HepG2 (cell line): Measurements from ENCODE around the gene TSNAXIP1. TPM values are rescaled to one million over a fixed set of nuclear protein-coding genes. Genes with fewer than 3 reads are reported as not detected.

Experiments used
- ADNP ChIP-seq: sonication (generic); formaldehyde crosslinking; IDR thresholded peaks from 2 replicates; pipeline ENCODE4 v1.4.0; 2020; ENCODE audit warnings: missing genetic modification reagents
- AGO1 ChIP-seq: fragments of 200-400 bp; formaldehyde crosslinking; IDR thresholded peaks from 2 replicates; pipeline ENCODE4 v1.6.1; 2017; ENCODE audit warnings: mild to moderate bottlenecking, low read depth, low read length, moderate library complexity; ENCODE audit not compliant: poor library complexity, severe bottlenecking
- FOXM1 ChIP-seq: sonication (generic); formaldehyde crosslinking; IDR thresholded peaks from 2 replicates; pipeline ENCODE4 v1.5.0; 2020; ENCODE audit warnings: missing genetic modification reagents
- JUN ChIP-seq: sonication (generic); formaldehyde crosslinking; IDR thresholded peaks from 2 replicates; pipeline ENCODE4 v1.4.0; 2020; ENCODE audit warnings: mild to moderate bottlenecking, missing genetic modification reagents
- KDM1A ChIP-seq: IDR thresholded peaks from 2 replicates; pipeline ENCODE4 v1.6.1; 2016; ENCODE audit warnings: missing compliant biosample characterization
- KDM2A ChIP-seq: sonication (generic); formaldehyde crosslinking; IDR thresholded peaks from 2 replicates; pipeline ENCODE4 v1.4.0; 2020; ENCODE audit warnings: low read depth, missing genetic modification reagents, borderline replicate concordance
- NCOR1 ChIP-seq: fragments of 200-600 bp; sonication (generic); IDR thresholded peaks from 2 replicates; pipeline ENCODE4 v1.7.0; 2017; ENCODE audit warnings: antibody characterized with exemption, low read length, borderline replicate concordance
- NFE2L2 ChIP-seq: fragments of 150-350 bp; IDR thresholded peaks from 2 replicates; pipeline ENCODE4 v1.6.1; 2014; ENCODE audit warnings: low read length
- NR2F2 ChIP-seq: IDR thresholded peaks from 2 replicates; pipeline ENCODE4 v1.6.1; 2012; ENCODE audit warnings: low read depth, inconsistent platforms, borderline replicate concordance
- ONECUT2 ChIP-seq: sonication (generic); formaldehyde crosslinking; IDR thresholded peaks from 2 replicates; pipeline ENCODE4 v1.4.0; 2020; ENCODE audit warnings: missing genetic modification reagents
- RXRA ChIP-seq: sonication (generic); formaldehyde crosslinking; IDR thresholded peaks from 2 replicates; pipeline ENCODE4 v1.5.1; 2020; ENCODE audit warnings: missing genetic modification reagents
- RXRB ChIP-seq: IDR thresholded peaks from 2 replicates; pipeline ENCODE4 v1.6.1; 2016; ENCODE audit warnings: borderline replicate concordance, missing genetic modification reagents, missing compliant biosample characterization
- ZNF253 ChIP-seq: sonication (generic); formaldehyde crosslinking; IDR thresholded peaks from 2 replicates; pipeline ENCODE4 v1.8.0; 2022; ENCODE audit warnings: mild to moderate bottlenecking, missing genetic modification reagents, borderline replicate concordance
- ZNF501 ChIP-seq: sonication (generic); formaldehyde crosslinking; IDR thresholded peaks from 2 replicates; pipeline ENCODE4 v1.5.1; 2020; ENCODE audit warnings: mild to moderate bottlenecking, moderate library complexity, missing genetic modification reagents
- ZNF562 ChIP-seq: sonication (generic); formaldehyde crosslinking; IDR thresholded peaks from 2 replicates; pipeline ENCODE4 v1.8.0; 2022; ENCODE audit warnings: missing genetic modification reagents, borderline replicate concordance
- polyA plus RNA-seq, 8 experiments: library from polyadenylated mRNA; depleted of rRNA in 3 of 8; stranded (reverse) in 7 of 8; unstranded in 1 of 8; fragments of >200 nt; fragmentation: Illumina TruSeq in 4 of 8; extraction: Trizol in 4 of 8; gene quantifications; 2 replicates each; pipeline versions ENCODE4 v1.2.1 to v1.2.3, GENCODE V29; 2011 to 2016; ENCODE audit warnings: low read depth in 4 of 8, missing spikeins in 1 of 8, mixed read lengths in 1 of 8; ENCODE audit not compliant: insufficient read depth in 1 of 8
- total RNA-seq, 5 experiments: library from RNA; depleted of rRNA; stranded (reverse); fragments of >200 nt; fragmentation: Illumina TruSeq; extraction: Trizol; gene quantifications; 2 replicates each; pipeline ENCODE4 v1.2.3, GENCODE V29; 2016; ENCODE audit warnings: low read depth in 1 of 5
- TF ChIP-seq, protein P1 (sequence below): sonication (generic); formaldehyde crosslinking; IDR thresholded peaks from 2 replicates; pipeline ENCODE4 v1.8.0; 2022; ENCODE audit warnings: mild to moderate bottlenecking, missing genetic modification reagents, moderate library complexity
- TF ChIP-seq, protein P2 (sequence below): sonication (generic); formaldehyde crosslinking; IDR thresholded peaks from 2 replicates; pipeline ENCODE4 v1.4.0; 2020; ENCODE audit warnings: low read depth, missing genetic modification reagents
- TF ChIP-seq, protein P3 (sequence below): sonication (generic); formaldehyde crosslinking; IDR thresholded peaks from 2 replicates; pipeline ENCODE4 v1.4.0; 2020; ENCODE audit warnings: mild to moderate bottlenecking, missing genetic modification reagents
- TF ChIP-seq, protein P4 (sequence below): sonication (generic); formaldehyde crosslinking; IDR thresholded peaks from 2 replicates; pipeline ENCODE4 v1.9.0; 2021; ENCODE audit warnings: missing genetic modification reagents, mild to moderate bottlenecking, borderline replicate concordance
- TF ChIP-seq, protein P5 (sequence below): sonication (generic); formaldehyde crosslinking; IDR thresholded peaks from 2 replicates; pipeline ENCODE4 v1.8.0; 2022; ENCODE audit warnings: missing genetic modification reagents, mild to moderate bottlenecking, moderate library complexity, borderline replicate concordance

The TSNAXIP1 gene
- total and polyA plus RNA-seq, 2 of the 13 experiments (the other 11 are each of a cell fraction or from before 2014, with no cell fraction given), result 0.37 to 0.86 TPM

DNA sequence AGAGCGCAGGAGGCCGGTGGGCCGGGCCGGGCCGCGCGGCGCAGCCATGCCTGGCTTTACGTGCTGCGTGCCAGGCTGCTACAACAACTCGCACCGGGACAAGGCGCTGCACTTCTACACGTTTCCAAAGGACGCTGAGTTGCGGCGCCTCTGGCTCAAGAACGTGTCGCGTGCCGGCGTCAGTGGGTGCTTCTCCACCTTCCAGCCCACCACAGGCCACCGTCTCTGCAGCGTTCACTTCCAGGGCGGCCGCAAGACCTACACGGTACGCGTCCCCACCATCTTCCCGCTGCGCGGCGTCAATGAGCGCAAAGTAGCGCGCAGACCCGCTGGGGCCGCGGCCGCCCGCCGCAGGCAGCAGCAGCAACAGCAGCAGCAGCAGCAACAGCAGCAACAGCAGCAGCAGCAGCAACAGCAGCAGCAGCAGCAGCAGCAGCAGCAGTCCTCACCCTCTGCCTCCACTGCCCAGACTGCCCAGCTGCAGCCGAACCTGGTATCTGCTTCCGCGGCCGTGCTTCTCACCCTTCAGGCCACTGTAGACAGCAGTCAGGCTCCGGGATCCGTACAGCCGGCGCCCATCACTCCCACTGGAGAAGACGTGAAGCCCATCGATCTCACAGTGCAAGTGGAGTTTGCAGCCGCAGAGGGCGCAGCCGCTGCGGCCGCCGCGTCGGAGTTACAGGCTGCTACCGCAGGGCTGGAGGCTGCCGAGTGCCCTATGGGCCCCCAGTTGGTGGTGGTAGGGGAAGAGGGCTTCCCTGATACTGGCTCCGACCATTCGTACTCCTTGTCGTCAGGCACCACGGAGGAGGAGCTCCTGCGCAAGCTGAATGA lies 36.0 kb downstream of the TSNAXIP1 start (continued):
- TF ChIP-seq NFE2L2 (no peak), RXRA (CRISPR knock-in tag) (peak; percentile 68; the same call in 1 of the 2 replicates), ONECUT2 (CRISPR knock-in tag) (peak; percentile 54), JUN (no peak), FOXM1 (CRISPR knock-in tag) (no peak), ADNP (CRISPR knock-in tag) (no peak), ZNF253 (peak; percentile 71; the same call in 1 of the 2 replicates), AGO1 (no peak), KDM1A (CRISPR knock-in tag) (no peak), RXRB (CRISPR knock-in tag) (peak; percentile 32), NR2F2 (no peak; the same call in 1 of the 2 replicates), NCOR1 (no peak), ZNF562 (CRISPR knock-in tag) (no peak), KDM2A (CRISPR knock-in tag) (peak; percentile 59; the same call in 1 of the 2 replicates), ZNF501 (CRISPR knock-in tag) (peak; percentile 91)
- TF ChIP-seq, protein P1, sequence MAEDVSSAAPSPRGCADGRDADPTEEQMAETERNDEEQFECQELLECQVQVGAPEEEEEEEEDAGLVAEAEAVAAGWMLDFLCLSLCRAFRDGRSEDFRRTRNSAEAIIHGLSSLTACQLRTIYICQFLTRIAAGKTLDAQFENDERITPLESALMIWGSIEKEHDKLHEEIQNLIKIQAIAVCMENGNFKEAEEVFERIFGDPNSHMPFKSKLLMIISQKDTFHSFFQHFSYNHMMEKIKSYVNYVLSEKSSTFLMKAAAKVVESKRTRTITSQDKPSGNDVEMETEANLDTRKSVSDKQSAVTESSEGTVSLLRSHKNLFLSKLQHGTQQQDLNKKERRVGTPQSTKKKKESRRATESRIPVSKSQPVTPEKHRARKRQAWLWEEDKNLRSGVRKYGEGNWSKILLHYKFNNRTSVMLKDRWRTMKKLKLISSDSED, result no peak
- TF ChIP-seq, protein P2, sequence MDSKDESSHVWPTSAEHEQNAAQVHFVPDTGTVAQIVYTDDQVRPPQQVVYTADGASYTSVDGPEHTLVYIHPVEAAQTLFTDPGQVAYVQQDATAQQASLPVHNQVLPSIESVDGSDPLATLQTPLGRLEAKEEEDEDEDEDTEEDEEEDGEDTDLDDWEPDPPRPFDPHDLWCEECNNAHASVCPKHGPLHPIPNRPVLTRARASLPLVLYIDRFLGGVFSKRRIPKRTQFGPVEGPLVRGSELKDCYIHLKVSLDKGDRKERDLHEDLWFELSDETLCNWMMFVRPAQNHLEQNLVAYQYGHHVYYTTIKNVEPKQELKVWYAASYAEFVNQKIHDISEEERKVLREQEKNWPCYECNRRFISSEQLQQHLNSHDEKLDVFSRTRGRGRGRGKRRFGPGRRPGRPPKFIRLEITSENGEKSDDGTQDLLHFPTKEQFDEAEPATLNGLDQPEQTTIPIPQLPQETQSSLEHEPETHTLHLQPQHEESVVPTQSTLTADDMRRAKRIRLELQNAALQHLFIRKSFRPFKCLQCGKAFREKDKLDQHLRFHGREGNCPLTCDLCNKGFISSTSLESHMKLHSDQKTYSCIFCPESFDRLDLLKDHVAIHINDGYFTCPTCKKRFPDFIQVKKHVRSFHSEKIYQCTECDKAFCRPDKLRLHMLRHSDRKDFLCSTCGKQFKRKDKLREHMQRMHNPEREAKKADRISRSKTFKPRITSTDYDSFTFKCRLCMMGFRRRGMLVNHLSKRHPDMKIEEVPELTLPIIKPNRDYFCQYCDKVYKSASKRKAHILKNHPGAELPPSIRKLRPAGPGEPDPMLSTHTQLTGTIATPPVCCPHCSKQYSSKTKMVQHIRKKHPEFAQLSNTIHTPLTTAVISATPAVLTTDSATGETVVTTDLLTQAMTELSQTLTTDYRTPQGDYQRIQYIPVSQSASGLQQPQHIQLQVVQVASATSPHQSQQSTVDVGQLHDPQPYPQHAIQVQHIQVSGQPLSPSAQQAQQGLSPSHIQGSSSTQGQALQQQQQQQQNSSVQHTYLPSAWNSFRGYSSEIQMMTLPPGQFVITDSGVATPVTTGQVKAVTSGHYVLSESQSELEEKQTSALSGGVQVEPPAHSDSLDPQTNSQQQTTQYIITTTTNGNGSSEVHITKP (CRISPR knock-in tag), result no peak
- TF ChIP-seq, protein P3, sequence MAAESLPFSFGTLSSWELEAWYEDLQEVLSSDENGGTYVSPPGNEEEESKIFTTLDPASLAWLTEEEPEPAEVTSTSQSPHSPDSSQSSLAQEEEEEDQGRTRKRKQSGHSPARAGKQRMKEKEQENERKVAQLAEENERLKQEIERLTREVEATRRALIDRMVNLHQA, result no peak
- TF ChIP-seq, protein P4, sequence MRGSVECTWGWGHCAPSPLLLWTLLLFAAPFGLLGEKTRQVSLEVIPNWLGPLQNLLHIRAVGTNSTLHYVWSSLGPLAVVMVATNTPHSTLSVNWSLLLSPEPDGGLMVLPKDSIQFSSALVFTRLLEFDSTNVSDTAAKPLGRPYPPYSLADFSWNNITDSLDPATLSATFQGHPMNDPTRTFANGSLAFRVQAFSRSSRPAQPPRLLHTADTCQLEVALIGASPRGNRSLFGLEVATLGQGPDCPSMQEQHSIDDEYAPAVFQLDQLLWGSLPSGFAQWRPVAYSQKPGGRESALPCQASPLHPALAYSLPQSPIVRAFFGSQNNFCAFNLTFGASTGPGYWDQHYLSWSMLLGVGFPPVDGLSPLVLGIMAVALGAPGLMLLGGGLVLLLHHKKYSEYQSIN (CRISPR knock-in tag), result no peak
- TF ChIP-seq, protein P5, sequence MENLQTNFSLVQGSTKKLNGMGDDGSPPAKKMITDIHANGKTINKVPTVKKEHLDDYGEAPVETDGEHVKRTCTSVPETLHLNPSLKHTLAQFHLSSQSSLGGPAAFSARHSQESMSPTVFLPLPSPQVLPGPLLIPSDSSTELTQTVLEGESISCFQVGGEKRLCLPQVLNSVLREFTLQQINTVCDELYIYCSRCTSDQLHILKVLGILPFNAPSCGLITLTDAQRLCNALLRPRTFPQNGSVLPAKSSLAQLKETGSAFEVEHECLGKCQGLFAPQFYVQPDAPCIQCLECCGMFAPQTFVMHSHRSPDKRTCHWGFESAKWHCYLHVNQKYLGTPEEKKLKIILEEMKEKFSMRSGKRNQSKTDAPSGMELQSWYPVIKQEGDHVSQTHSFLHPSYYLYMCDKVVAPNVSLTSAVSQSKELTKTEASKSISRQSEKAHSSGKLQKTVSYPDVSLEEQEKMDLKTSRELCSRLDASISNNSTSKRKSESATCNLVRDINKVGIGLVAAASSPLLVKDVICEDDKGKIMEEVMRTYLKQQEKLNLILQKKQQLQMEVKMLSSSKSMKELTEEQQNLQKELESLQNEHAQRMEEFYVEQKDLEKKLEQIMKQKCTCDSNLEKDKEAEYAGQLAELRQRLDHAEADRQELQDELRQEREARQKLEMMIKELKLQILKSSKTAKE (CRISPR knock-in tag), result peak; percentile 59
